Stimulated activated CD4-positive, alpha-beta T cell treated with anti-CD3 and anti-CD28 coated beads, Interleukin-1b, Interleukin-23, amount 100 ng/mL, for 1 hour (primary cell): ENCODE data around the gene GBP6.
"Not testable (repeated sequence)": the region's sequence is repeated elsewhere in the genome, so short reads cannot be mapped to it uniquely, and the experiment has no call there.

Source experiments
- DNase-seq, 2 donors: peaks; one replicate each; pipeline ENCODE4 v3.0.0-alpha.2; 2020; ENCODE audit warnings: low read depth in 2 of 2

GBP6 gene, protein sequence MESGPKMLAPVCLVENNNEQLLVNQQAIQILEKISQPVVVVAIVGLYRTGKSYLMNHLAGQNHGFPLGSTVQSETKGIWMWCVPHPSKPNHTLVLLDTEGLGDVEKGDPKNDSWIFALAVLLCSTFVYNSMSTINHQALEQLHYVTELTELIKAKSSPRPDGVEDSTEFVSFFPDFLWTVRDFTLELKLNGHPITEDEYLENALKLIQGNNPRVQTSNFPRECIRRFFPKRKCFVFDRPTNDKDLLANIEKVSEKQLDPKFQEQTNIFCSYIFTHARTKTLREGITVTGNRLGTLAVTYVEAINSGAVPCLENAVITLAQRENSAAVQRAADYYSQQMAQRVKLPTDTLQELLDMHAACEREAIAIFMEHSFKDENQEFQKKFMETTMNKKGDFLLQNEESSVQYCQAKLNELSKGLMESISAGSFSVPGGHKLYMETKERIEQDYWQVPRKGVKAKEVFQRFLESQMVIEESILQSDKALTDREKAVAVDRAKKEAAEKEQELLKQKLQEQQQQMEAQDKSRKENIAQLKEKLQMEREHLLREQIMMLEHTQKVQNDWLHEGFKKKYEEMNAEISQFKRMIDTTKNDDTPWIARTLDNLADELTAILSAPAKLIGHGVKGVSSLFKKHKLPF

DNA sequence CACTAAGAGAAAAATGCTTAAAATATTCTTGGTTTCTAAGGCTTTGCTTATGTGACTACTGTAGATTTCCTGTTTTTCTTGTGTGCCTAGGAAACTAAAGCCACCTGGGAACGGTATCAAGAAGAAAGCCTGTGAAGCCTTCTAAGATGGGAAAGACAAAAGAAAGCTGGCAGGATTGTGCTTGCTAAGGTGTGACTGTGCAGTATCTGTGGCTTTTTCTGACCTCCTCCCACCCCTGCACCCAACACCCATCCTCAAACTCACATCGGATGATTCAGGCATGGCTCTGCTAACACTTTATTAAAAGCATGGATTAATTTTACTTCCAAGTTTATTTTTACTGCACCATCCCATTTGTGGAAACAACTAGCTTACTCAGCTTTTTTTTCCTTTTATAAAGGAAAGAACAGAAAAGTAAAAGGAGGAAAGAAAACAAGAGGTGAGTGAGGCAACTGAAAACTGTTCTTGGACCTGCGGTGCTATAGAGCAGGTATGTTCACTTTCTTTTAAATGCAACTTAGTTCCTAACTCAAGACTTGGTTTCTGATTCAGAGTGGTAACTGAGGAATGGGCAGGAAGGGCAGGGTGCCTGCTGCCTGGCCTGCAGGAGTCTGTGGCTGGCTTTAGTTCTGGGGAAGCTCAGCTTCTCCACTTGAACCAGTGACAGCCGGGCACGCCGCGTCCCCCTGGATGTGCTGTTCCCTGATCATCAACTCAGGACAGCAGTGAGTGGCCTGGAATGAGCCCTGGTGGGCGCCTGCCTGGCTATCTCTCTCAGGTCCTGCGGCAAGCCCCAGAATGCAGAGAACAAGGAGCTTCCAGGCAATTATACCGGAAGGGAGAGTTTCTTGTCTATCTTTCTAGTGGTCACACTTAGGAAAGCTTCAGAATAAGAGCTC lies at the start of gene GBP6:
GBP6 (plus strand) TSS at position 422 of the 899 bp plus-strand sequence. CDS start 4,493 bp downstream, outside the sequence.
- DNase-seq, result no peak

DNA sequence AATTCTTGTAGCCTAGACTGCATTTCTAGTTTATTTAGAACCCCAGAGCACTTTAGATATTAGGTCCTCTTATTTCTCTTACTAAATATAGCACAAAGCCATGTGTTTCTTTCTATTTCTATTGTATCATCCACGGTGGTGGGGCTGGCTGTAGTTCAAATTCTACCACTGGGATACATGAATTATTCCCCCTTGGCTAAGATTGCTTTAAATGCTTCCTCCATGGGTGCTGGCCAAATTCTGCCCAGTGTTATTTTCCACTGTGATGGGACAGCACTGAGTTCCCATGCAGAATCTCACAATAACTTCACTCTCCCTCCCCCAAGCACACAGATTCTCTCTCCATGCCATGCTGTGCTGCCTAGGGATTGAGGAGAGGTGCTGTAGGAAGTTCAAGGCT lies 41.5 kb upstream of the GBP6 start:
- no peak for DNase-seq

DNA sequence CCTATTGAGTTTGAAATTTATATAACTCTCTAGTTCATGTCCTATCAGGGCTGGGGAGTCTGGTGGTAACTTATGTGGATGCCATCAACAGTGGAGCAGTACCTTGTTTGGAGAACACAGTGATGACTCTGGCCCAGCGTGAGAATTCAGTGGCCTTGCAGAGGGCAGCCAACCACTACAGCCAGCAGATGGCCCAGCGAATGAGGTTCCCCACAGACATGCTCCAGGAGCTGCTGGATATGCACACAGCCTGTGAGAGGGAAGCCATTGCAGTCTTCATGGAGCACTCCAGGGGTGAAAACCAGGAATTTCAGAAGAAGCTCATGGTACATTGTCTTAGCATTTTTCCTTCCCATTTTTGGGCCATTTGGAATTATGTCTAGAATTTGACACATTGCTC lies 32.0 kb upstream of the GBP6 start:
- no peak for DNase-seq

DNA sequence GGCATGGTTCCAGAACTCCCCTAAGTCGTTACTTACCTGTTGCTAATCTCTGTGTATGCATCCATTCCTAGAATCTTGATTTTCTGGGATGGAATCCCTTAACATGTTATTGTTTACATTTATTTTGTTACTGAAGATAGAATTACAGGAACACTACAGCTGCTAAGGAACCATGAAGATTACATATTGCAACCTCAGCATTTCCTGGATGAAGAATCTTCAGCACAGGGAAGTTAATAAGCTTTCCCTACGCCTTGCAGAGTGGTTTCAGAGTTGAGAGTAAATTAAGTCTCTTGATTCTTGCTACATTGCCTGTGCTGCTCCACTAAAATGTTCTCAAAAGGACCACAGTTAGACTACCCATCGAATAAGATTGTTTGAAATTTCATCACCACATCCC lies 31.4 kb upstream of the GBP6 start:
- no peak for DNase-seq

DNA sequence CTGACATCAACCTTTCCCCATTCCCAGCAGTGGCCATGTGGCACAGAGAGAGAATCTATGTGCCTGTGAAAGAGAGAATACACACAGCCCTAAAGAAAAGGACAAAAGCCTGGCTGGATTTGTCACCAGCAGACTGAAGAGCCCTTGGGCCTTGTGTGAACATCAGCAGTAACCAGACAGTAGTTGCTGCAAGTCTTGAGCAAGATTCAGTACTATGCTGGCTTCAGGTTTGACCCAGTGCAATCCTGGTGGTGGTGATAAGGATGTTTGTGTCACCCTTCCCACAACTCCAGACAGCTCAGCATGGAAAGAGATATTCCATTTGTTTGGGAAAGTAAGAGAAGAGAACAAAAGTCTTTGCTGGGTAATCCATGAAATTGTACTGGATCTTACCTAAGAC lies 28.4 kb upstream of the GBP6 start:
- DNase-seq, result no peak

DNA sequence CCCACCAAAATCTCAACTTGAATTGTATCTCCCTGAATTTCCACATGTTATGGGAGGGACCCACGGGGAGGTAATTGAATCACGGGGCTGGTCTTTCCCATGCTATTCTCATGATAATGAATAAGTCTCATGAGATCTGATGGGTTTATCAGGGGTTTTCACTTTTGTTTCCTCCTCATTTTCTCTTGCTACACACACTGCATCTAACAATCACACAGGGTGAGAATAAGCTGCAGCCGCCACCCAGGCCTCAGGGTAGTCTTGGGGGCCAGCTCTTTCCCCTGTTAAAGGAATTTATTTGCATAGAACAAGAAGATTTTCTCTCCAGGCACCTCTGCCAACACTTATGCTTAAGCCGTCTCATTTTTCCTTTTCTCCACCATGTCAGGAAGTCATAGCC lies 26.0 kb upstream of the GBP6 start:
- no peak for DNase-seq

DNA sequence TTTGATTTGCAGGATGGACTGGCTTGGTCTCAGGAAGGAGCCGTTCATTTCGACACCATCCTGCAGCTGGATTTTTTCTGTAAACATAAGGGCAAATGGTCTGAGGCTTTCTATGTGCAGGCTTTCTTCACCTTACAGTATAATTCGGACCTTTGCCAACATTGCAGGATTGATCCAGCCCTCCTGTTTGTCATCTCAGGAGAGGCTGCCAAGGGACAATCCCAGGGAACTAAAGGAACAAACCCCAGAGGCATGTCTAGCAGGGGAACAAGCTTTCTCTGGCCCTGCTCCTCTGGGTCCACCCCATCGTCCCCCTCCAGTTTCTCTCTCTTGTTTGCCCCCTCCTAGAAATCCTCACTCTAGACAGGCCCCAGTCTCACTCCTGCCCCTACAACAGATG lies 24.8 kb upstream of the GBP6 start:
- no peak for DNase-seq

DNA sequence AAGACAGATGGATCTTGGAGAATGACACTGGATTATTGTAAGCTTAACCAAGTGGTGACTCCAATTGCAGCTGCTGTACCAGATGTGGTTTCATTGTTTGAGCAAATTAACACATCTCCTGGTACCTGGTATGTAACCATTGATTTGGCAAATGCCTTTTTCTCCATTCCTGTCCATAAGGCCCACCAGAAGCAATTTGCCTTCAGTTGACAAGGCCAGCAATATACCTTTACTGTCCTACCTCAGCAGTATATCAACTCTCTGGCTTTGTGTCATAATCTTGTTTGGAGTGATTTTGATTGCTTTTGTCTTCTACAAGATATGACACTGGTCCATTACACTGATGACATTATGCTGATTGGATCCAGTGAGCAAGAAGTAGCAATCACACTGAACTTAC lies 18.4 kb upstream of the GBP6 start:
- DNase-seq, result not testable (repeated sequence)

DNA sequence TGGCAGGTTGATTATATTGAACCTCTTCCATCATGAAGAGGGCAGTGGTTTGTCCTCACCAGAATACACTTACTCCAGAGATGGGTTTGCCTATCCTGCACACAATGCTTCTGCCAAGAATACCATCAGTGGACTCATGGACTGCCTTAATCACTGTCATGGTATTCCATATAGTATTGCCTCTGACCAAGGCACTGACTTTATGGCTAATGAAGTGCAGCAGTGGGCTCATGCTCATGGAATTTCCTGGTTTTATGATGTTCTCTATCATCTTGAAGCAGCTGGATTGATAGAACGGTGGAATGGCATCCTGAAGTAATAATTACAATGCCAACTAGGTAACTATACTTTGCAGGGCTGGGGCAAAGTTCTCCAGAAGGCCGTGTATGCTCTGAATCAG lies 16.6 kb upstream of the GBP6 start:
- DNase-seq, result no peak

DNA sequence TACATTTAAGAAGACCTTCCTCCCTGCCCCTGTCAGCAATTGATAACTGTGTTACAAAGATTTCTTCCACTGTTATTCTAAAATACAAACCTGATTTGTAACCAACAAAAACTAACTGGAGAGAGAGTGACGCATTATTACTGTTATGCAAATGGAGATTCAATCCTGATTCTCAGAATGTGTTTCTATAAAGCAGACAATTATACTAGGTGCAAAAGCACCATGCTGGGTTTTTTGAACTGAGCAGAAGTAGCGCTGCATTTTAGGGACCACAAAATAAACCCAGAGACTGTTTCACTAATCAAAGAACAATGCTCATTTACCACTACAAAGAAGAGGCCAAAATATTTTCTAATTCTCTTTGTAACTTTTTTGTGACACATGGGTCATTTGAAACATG lies 13.6 kb upstream of the GBP6 start:
- no peak for DNase-seq

DNA sequence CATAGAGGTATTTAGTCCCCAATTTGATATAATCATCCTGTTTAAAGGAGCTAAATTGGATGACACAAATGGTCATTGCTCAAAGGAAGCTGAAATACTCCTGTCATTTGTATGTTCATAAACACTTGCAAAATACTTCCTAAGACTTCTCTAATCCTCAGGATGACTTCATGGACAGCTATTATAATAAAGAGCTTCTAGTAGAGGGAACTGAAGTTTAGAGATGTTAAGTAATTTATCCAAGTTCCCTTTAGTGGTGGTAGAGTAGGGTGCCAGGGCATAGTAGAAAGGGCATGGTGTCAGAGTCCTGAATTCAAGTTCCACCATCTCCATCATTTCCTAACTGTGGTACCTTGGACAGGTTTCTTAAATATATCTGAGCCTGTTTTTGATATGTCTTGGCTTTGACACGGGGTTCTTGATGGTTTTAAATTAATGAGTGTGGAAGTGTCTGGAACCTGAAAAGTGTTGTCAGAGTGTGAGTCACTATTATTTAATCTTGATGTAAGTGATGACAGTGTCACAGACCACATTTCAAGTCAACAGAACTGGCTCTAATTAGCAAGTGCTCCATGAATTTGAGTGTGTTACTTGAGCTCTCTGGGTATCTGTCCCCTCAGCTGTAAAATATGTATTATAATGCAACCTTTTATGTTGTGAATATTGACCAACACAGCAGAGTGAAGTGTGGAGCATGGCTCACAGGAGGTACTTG lies 12.1 kb upstream of the GBP6 start:
- no peak for DNase-seq

DNA sequence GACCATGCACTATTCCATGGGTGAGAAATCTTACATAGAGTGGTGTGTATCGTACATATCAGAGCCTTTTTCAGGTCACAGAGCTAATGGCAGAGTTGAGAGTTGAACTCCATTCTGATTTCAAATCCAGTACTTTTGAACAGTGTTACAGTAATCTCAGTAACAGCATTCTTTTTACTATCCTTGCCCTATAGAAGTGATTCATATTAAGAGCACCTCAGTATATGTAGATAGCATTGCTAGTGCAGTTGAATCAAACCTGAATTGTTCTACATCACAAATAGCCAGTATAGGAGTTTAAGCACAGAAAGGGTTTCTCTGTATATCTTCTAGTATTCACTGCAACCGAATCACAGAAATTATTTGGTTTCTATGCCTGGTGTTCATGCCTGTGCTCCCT lies 11.4 kb upstream of the GBP6 start:
- DNase-seq, result no peak

DNA sequence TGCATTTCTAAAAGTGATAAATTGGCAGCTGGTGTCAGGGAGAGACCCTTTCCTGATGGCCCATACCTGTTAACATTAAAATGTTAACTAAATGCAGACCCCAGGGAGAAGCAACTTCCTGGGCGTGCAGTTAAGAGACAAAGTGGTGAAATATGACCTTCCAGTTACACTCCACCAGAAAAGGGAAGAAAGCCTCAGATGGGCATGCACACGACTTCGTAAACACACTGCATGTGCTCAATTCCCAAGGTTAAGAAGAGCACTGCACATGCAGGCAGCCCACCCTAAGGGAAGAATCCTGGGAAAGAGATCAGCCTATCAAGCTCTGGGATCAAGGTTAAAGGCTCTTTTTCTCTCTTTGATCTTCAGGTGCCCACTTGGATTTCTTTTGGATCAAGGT lies 9.7 kb upstream of the GBP6 start:
- DNase-seq, result no peak

DNA sequence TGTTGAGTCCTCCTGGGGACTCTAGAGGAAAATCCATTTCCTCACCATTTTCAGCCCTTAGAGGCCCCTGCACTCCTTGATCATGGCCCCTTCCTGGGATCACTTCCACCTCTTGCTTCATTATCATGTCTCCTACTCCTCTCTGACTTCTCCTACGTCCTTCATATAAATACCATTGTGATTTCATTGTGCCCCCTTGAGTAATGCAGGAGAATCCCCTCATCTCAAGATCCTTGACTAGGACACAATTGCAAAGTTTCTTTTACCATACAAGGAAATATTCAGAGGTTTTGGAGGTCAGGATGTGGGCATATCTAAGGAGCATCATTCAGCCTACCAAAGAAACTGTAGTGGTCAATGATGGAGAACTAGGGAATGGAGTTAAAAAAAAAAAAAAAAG lies 8.8 kb upstream of the GBP6 start:
- DNase-seq, result no peak

DNA sequence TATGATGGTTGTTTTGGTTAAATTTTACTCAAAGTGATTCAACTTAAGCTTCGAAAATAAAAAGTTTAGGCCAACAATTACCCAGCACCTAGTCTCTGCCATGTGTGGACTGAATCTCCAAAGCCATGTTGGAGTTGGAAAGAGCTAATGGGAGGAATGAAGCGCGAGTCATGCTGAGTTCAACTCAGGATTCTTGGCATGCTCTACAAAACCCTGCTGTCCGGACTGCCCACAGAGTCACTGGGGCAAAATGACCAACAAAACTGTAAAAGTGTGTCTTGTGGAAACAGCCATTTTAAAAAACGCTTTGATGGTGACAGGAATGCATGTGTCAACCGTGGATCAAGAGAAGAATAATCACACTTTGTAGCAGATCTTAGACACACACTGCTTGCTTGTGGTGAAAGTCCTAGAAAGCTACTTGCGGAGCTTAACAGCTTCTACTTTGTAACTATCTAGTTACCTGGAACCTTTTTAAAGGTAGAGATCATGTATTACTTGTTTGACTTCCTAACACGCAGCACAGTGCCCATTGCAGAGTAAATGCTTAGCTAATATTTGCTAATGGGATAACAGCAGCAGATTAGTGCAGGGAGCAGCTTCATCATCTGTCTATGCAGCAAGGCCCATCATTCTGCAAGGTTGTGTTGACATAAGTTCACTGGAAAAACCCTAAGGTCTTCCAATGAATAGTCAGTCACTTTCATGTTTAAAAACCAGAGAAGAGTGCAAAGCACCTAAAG lies 7.0 kb upstream of the GBP6 start:
- no peak for DNase-seq

DNA sequence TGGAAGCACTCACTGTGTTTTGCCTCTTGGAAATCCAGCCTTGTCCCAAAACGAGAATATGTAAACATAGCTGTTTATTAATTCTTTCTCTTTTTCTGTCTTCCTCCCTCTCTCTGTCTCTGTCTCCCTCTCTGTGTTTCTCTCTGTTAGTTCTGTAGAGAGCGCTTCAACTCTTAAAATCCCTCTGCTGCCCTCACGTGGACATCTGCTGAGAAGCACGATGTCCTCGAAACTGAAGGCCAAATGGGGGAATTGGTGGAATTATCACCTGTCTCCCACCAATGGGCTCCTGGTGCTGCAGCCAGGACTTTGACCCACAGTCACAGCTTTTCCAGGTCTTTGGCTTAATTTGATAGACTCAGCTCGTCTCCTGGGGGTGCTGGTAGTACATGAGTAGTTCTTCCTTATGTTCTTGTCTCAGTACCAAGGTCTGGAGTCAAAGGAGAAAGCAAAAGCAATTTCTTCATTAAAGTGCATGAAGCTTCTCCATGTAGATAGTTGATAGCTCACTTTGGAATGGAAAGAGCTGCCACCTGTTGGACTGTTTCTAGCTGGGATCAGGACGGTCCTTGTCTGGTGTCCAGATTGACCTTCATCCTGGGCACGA lies 5.5 kb upstream of the GBP6 start:
- DNase-seq, result peak; percentile 56 to 73

DNA sequence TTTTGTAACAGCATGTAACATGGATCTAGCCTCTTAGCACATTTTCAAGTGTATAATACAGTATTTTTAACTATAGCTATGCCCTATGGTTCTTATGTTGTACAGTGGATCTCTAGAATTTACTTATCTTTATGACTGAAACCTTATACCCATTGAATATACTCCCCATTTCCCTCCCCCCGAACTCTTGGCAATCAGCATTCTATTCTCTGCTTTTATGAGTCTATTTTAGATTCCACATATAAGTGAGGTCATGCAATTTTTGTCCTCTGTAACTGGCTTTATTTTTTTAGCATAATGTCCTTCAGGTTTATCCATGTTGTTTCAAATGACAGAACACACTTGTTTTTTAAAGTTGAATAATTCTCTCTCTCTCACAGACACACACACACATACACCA lies 3.1 kb upstream of the GBP6 start:
- DNase-seq, result no peak

DNA sequence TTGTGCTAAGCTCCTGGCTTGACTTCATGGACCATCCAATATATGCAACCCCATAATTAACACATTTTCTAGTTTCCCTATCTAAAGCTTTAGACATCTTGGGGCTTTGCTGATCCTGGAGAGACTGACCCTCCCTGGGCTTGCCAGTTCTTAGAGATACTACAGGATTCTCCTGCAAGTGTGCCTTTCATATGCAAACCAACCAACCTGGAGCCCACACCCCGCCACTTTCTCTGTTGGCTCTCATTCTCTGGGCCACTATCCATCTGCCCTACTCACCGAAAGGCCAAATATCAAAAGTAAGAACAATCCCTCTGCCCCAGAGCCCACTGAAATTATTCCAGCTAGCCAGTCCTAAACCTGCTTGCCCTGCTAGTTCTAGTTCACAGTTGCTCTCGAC lies 2.2 kb upstream of the GBP6 start:
- no peak for DNase-seq

DNA sequence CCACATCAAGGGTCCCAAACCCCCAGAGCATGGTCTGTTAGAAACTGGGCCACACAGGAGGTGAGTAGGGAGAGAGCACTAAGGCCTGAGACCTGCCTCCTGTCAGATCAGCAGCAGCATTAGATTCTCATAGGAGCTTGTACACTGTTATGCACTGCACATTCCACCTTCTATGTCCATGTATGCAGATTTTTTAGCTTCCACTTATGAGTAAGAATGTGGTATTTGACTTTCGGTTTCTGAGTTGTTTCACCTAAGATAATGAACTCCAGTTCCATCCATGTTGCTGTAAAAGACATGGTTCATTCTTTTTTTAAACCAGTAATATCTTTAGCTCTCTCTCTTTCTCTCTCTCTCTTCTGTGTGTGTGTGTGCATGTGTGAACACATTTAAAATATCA lies 663 bp upstream of the GBP6 start:
- DNase-seq, result no peak

DNA sequence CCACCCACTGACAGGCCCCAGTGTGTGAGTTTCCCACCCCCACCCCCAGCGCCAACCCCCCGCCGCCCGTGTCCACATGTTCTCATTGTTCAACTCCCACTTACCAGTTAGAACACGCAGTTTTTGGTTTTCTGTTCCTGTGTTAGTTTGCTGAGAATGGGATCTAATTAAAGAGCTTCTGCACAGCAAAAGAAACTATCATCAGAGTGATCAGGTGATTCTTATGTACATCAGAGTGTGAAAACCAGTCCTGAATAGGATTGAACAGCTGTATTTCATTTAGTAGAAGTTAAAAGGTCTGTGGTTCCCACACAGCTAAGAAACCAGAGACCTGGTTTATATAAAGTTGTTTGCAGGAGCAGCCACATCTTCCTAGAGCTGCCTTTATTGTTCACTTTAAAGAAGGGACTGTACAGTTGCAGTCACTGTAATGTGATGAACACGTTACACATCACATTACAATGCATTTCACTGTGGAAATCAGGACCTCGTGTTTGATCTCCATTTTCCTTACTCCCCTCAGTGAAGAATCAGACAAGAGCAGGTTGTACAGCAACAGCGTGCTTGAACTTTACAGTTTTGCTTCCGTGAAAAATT lies 1.2 kb downstream of the GBP6 start:
- no peak for DNase-seq
